ENCODE results near the gene DSG3.
"Not testable (repeated sequence)": the region's sequence is repeated elsewhere in the genome, so short reads cannot be mapped to it uniquely, and the experiment has no call there.

Gene DSG3

GRCh38 chr18:31494705-31495244, 47.2 kb downstream of the DSG3 start:
- not testable (repeated sequence) for DNase-seq

GRCh38 chr18:31497404-31497835, 49.9 kb downstream of the DSG3 start:
- DNase-seq = no peak

- DNase-seq = peak; percentile 90
Measured at GRCh38 chr18:31497836-31498573, 50.5 kb downstream of the DSG3 start, which contains the start of gene DSG2. Gene DSG2 (plus strand): TSS chr18:31498177. CDS start chr18:31498252, 75 bp downstream.

- no peak for DNase-seq
Measured at GRCh38 chr18:31498574-31499524, 51.3 kb downstream of the DSG3 start.

DNA sequence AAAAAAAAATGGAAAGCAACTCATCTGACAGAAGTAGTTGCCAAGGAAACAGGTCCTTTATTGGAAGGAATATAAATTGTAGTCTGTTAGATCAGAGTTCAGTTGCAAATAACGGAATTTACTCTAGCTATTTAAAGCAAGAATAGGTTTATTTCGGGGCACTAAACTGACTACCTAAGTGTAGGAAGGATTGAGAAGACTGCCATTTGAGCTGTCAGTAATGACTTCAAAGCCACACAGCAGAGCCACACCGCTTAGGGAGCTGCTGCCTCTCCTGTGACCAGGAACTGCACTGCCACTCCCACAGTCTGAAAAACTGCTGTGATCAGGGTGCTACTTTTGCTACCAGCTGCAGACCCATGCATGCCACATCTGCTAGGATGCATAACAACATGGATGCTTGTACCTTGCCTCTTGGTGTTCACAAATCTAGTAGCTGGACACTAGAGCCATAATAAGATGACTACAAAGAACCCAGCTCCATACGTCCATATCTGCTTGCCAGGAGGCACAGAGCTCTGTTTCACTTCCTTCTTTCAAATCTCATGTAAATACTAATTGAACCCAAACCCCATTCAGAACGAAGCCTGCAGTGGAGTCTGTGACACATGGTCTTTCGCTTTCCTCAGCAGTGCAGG, 52.6 kb downstream of the DSG3 start:
- DNase-seq = no peak

GRCh38 chr18:31503011-31503410, 55.5 kb downstream of the DSG3 start:
- no peak for DNase-seq

DNA sequence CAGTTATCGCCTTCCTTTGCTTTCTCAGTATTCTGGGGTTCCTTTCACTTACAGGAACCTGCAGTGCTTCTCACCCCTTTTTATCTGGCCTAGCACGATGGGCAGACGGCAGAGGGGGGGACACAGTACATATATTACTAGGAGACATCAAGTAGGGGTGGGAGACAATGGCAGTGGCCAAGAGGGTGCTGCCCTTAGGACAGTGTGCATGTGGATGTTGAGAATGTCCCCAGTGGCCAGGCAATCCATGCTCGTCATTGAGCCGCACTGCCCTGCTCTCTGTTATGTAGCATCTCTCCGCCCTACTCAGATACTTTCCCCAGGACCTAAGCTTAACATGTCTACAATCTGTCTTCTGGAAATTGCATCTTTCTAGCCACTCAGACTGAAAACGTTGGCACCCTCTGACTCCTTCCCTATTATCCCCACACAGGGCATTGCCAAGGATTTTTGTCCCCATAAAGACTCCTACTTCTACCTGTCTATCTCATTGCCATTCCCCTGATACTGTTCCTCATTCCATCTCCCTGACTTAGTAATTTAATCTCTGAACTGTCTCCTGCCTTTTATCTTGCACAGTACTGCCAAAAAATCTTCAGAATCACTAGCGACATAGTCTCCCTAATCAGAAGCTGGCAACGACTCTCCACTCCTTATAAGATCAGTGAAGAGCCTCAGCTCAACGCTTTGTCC, 57.1 kb downstream of the DSG3 start:
- DNase-seq = no peak

- DNase-seq = no peak
Measured at GRCh38 chr18:31505156-31505555, 57.6 kb downstream of the DSG3 start.

DNA sequence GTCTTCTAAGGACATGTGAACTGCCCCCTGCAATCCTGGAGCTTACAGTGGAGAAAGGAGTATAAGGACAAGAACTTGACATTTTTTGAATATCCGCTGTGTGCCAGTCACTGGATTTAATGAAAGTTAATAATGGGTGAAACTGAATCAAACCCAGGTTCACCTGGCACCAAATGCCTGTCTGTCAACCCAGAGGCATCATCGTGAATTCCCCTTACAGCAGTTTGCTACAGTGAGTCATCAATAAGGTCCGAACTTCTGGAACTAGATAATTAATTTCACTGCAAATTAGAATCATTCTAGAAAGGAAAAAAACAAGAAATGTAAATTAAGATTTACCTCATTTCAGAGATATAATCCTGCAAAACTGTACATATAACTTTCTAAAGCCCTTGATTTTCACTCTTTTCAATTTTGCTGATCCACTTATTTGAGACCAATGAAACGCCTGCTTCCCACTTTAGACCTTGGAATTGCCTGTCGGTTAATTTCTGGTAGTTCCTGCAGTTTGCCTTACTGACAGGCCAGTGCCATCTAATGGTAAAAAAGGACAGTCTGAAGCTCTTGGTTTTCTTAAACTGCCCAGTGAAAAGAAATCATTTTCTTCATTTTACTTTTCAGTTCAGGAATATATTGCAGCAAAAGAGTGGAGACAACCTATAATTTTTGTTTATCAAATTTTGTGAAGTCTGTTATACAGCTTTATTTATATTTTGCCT, 58.6 kb downstream of the DSG3 start:
- no peak for DNase-seq

DNA sequence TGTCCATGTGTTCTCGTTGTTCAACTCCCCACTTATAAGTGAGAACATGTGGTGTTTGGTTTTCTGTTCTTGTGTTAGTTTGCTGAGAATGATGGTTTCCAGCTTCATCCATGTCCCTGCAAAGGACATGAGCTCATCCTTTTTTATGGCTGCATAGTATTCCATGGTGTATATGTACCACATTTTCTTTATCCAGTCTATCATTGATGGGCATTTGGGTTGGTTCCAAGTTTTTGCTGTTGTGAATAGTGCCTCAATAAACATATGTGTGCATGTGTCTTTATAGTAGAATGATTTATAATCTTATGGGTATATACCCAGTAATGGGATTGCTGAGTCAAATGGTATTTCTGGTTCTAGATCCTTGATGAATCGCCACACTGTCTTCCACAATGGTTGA, 59.6 kb downstream of the DSG3 start:
- DNase-seq = not testable (repeated sequence)

- DNase-seq = no peak
Measured at GRCh38 chr18:31508781-31509180, 61.2 kb downstream of the DSG3 start.

- DNase-seq = no peak
Measured at GRCh38 chr18:31509571-31509970, 62.0 kb downstream of the DSG3 start.

DNA sequence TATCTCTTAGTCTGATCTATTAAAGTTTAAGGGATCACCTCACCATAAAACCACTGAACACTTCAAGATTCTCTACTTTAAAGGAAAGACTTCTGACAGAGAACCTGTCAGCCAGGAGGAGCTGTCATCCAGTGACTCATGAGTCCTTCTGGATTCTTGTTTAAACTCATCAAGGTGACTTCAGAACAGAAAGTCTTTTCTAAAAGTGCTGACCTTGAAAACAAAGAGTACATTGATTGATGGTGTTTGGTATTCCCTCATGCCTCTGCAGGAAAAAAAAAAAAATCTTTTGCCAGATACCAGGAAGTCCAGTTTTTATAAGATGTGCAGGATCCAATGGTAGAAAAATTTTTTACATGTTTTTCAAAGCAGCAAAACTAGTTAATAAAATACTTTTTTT, 62.8 kb downstream of the DSG3 start:
- peak; percentile 65 for DNase-seq

- DNase-seq = peak; percentile 57
Measured at GRCh38 chr18:31511098-31511497, 63.6 kb downstream of the DSG3 start.

GRCh38 chr18:31512203-31512764, 64.7 kb downstream of the DSG3 start:
- DNase-seq = peak; percentile 97

DNA sequence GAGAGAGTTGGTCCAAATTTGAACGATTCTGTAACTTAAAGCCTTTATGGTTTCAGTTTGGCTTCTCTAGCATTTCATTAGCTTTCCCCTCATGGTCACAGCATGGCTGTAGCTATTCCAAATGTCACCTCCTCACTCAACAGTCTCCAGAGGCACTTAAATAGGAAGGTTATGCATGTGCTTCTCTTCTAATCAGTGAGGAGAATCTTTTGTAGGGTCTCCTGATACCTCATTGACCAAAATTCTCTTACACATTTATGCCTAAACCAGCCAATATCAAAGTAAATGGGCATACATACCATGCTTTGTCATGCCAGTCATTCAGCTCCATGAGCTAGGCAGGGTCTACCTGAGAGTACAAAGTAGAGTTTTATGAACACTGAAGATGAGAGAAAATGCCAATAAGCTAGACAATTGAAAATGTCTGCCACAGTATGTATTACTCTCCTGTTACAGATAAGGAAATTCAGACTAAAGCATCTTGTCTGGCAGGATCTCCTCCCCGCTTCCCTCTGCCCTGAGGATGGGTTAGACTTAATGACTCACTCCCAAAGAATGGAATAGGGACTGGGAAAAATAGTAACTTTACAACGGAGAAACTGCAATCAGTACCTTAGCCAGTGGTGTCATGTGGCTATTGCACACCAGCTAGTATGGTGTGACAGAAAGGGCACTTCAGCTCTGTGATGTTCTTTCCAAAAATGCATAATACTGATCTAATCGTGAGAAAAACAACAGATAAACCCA, 65.8 kb downstream of the DSG3 start:
- DNase-seq = peak; percentile 95

DNA sequence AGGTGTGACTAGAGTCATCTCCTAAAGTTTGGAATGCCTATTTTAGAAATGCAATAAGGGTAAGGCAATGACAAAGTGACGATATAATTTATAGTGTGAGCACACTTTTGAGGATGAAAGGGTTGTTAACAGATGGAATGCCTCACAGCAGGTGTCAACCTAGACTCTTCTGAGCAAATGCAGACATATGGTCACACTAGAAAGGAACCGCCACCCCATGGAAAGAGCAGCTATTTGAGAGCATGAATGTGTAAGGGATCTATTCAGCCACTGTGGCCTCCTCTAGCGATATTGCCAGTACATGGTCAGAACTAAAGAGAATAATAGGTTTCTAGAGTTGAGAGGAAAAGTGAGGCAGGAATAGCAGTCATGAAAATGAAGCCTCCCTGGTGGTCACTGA, 68.9 kb downstream of the DSG3 start:
- DNase-seq = no peak

GRCh38 chr18:31526374-31526773, 78.8 kb downstream of the DSG3 start:
- DNase-seq = no peak

Data from islet precursor cell (in vitro differentiated cells).